ENCODE data around the gene TMEM132D. TPM values are rescaled to one million over a fixed set of nuclear protein-coding genes. Genes with fewer than 3 reads are reported as not detected.

The TMEM132D gene
- total and polyA plus RNA-seq, 2 of the 4 experiments (the other 2 are of a cell fraction): not detected

DNA sequence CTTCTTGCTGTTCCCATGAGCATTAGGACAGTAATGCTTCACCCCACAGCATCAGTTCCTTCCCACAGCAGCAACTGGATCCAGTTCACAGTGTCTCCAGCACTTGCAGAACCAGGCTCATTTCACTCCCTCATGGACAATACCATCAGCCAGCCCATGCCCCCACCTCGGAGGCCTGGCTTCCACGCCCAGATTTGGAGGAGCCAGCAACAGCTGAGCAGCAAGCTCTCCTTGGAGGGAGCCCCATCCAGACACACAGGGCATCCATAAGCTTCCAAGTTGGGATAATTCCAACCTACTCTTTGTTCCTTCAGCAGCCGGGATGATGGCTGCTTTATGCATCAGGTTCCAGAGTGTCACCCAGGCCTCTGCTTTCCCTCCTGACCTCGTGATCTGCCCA is 800.6 kb downstream of the TMEM132D start:
- Histone ChIP-seq H3K4ac (ENCODE audit: low read depth, low read length) (no peak overlapping the region), H3K18ac (ENCODE audit: low read depth, low read length) (no peak overlapping the region), H3K79me1 (ENCODE audit: low read depth in 1 of 2, low read length in 2 of 2) (no peaks in the 10 kb centered on the region), H2BK120ac (ENCODE audit: low read depth, low read length) (no peak overlapping the region), H3K4me1 (ENCODE audit: control insufficient read depth, insufficient read depth, low read length) (no peaks in the 10 kb centered on the region), H3K14ac (replicated peaks; ENCODE audit: low read depth, low read length) (no peak overlapping the region), H2BK20ac (ENCODE audit: low read depth, low read length) (no peak overlapping the region), H3K56ac (ENCODE audit: extremely low read depth, insufficient read depth, low read length) (no peak overlapping the region), H3K4me3 (ENCODE audit: insufficient read depth, low read depth, low read length) (no peak overlapping the region), H3K9me1 (ENCODE audit: insufficient read depth, low read length) (no peaks in the 10 kb centered on the region), H2BK5ac (ENCODE audit: low read depth, low read length, poor library complexity, severe bottlenecking) (no peak overlapping the region), H3K4me2 (ENCODE audit: low read depth, low read length) (no peak overlapping the region), H3K23ac (ENCODE audit: low read depth, low read length) (no peak overlapping the region), H4K8ac (ENCODE audit: low read depth in 2 of 2, low read length in 2 of 2) (no peak overlapping the region), H4K5ac (ENCODE audit: low read depth, low read length) (no peak overlapping the region), H3K27ac (ENCODE audit: insufficient read depth, low read length) (no peak overlapping the region), H3K36me3 (ENCODE audit: control insufficient read depth, insufficient read depth, low read length) (no peaks in the 10 kb centered on the region), H3K9ac (ENCODE audit: low read depth, low read length) (no peak overlapping the region), H3K9me3 (ENCODE audit: control insufficient read depth, insufficient read depth, low read length) (peaks cover 31% of the 10 kb centered on the region), H2BK15ac (ENCODE audit: low read depth, low read length) (no peak overlapping the region), H4K91ac (ENCODE audit: insufficient read depth, low read depth, low read length) (no peak overlapping the region), H4K20me1 (ENCODE audit: insufficient read depth, low read length) (no peaks in the 10 kb centered on the region), H2AK9ac (replicated peaks; ENCODE audit: low read depth, low read length, poor library complexity) (no peak overlapping the region), H2AFZ (replicated peaks; ENCODE audit: low read length, poor library complexity) (no peak overlapping the region), H3K27me3 (ENCODE audit: control insufficient read depth, insufficient read depth, low read length) (no peaks in the 10 kb centered on the region), H2AK5ac (ENCODE audit: low read depth, low read length) (no peak overlapping the region)
- intact Hi-C loops (cut with micrococcal nuclease): no loop called here
- TF ChIP-seq RFX5 (IDR thresholded peaks at IDR 0.05; ENCODE audit: low read depth, low read length) (no peak), MXI1 (IDR thresholded peaks at IDR 0.05; ENCODE audit: borderline replicate concordance, low read depth, low read length) (no peak)
- ChIA-PET POLR2A (ENCODE audit: unreplicated experiment) (no interaction called here), CTCF (no interaction called here)
- DNase-seq (no peak), ATAC-seq (ENCODE audit: low read depth) (no peak)
- dilution Hi-C loops (cut with HindIII; ENCODE audit: low sequenced_read_pairs, unreplicated experiment): no loop called here
- WGBS, 2 experiments (ENCODE audit: extremely low coverage in 2 of 2, insufficient read length in 1 of 2): 50% methylated on average over 2 of the region's 4 CpGs; no CpG with 5 or more reads in 1 of the 2 experiments
- in situ Hi-C loops (cut with MboI; ENCODE audit: low sequenced_read_pairs): no loop called here
- no TSS peak for BruUV-seq (replicated peaks)
